Embryonic facial prominence (tissue), 1 donor: Measurements from ENCODE around the gene TPM1.

Source experiments
- DNase-seq: peaks from one replicate; pipeline ENCODE4 v3.0.0-alpha.2; 2016; ENCODE audit errors: extremely low spot score

TPM1 gene

GRCh38 chr15:63041402-63041973, 1.1 kb upstream of the TPM1 start:
- no peak for DNase-seq

- no peak for DNase-seq
Measured at GRCh38 chr15:63042877-63043334, 359 bp downstream of the TPM1 start.

- no peak for DNase-seq
Measured at GRCh38 chr15:63043335-63044076, 959 bp downstream of the TPM1 start.

- no peak for DNase-seq
Measured at GRCh38 chr15:63044077-63044644, 1.6 kb downstream of the TPM1 start.

- DNase-seq = no peak
Measured at GRCh38 chr15:63044645-63045464, 2.3 kb downstream of the TPM1 start.

- no peak for DNase-seq
Measured at GRCh38 chr15:63045465-63045840, 2.9 kb downstream of the TPM1 start.

- DNase-seq = no peak
Measured at GRCh38 chr15:63045879-63046278, 3.3 kb downstream of the TPM1 start.

- no peak for DNase-seq
Measured at GRCh38 chr15:63046917-63047760, 4.6 kb downstream of the TPM1 start.

- DNase-seq = no peak
Measured at GRCh38 chr15:63047792-63048114, 5.2 kb downstream of the TPM1 start.

GRCh38 chr15:63048115-63048775, 5.7 kb downstream of the TPM1 start:
- DNase-seq = peak; percentile 71

GRCh38 chr15:63048776-63049665, 6.5 kb downstream of the TPM1 start:
- no peak for DNase-seq

- DNase-seq = no peak
Measured at GRCh38 chr15:63049783-63050371, 7.3 kb downstream of the TPM1 start.

GRCh38 chr15:63050731-63051155, 8.2 kb downstream of the TPM1 start:
- DNase-seq = no peak

- DNase-seq = no peak
Measured at GRCh38 chr15:63051156-63052066, 8.9 kb downstream of the TPM1 start.

GRCh38 chr15:63052077-63052841, 9.7 kb downstream of the TPM1 start:
- DNase-seq = no peak

GRCh38 chr15:63052961-63053698, 10.6 kb downstream of the TPM1 start:
- no peak for DNase-seq

GRCh38 chr15:63054281-63054683, 11.7 kb downstream of the TPM1 start:
- DNase-seq = no peak
